ENCODE data around the gene OAF. TPM values are rescaled to one million over a fixed set of nuclear protein-coding genes. Genes with fewer than 3 reads are reported as not detected.
"Not testable (repeated sequence)": the region's sequence is repeated elsewhere in the genome, so short reads cannot be mapped to it uniquely, and the experiment has no call there.

The OAF gene
- total RNA-seq, 4 donors from 2014 or later, result 31.7 to 77.1 (median 36.2) TPM

GRCh38 chr11:120271672-120272071 lies 60.8 kb downstream of the OAF start:
- H3K27me3 ChIP-seq, result no peaks in the 10 kb centered on the region
- H3K27ac ChIP-seq, result no peak overlapping the region
- no peak overlapping the region for H3K4me3 ChIP-seq (replicated peaks in 1 of 3)
- no peaks in the 10 kb centered on the region for H3K9me3 ChIP-seq
- intact Hi-C loops (cut with DNase I), result no loop called here
- no peak for TF ChIP-seq POLR2A (IDR thresholded peaks at IDR 0.05)
- TF ChIP-seq CTCF (IDR thresholded peaks at IDR 0.05), result no peak
- WGBS, 2 donors, result 76 to 93% methylated on average over 5 of the region's 5 CpGs
- no peaks in the 10 kb centered on the region for H3K36me3 ChIP-seq
- no peak for DNase-seq
- H3K4me1 ChIP-seq, result no peaks in the 10 kb centered on the region

DNA sequence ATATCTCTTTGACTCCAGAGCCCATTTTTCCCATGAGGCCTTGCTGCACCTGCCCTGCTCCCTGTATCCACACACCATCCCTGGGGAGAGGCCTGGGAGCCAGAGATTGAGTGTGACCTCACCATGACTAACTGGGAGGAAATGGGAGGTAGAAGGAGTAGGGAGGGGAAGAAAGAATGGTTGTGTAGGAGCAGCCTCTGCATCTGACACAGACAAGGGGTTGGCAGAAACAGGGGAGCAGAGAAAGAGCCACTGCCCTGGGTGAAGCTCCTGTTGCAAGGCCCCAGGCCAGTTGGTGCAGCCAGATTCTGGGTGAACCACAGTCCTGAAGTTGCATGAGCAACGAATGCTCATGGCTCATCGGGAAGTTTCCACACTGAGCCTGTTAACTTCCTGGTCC lies 61.5 kb downstream of the OAF start:
- TF ChIP-seq CTCF (IDR thresholded peaks at IDR 0.05) (no peak), POLR2A (IDR thresholded peaks at IDR 0.05) (no peak)
- H3K27me3 ChIP-seq, result no peaks in the 10 kb centered on the region
- WGBS, 2 donors, result 80 to 90% methylated on average over 2 of the region's 2 CpGs
- DNase-seq, result no peak
- H3K27ac ChIP-seq, result no peak overlapping the region
- H3K36me3 ChIP-seq, result no peaks in the 10 kb centered on the region
- no peaks in the 10 kb centered on the region for H3K9me3 ChIP-seq
- H3K4me3 ChIP-seq (replicated peaks in 1 of 3), result no peak overlapping the region
- intact Hi-C loops (cut with DNase I), result no loop called here
- H3K4me1 ChIP-seq, result no peaks in the 10 kb centered on the region

DNA sequence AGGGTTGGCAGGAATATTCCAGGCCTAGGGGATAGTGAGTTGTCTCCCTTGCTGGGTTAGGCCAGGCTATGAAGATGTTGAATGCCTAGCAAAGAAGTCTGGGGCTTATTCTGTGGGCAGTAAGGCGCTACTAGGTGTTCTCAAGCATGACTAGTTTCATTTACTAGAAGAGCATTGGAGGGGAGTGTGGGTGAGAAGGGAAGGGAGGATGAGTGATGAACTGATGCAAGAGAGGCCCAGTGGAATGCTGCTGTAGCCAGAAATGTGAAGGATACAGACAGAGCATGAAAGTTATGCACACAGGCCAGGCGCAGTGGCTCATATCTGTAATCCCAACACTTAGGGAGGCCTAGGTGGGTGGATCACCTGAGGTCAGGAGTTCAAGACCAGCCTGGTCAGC lies 62.6 kb downstream of the OAF start:
- TF ChIP-seq POLR2A (IDR thresholded peaks at IDR 0.05) (no peak), CTCF (IDR thresholded peaks at IDR 0.05) (no peak)
- H3K4me3 ChIP-seq (replicated peaks in 1 of 3), result no peak overlapping the region
- no peak overlapping the region for H3K27ac ChIP-seq
- no peaks in the 10 kb centered on the region for H3K36me3 ChIP-seq
- no peak for DNase-seq
- no peaks in the 10 kb centered on the region for H3K27me3 ChIP-seq
- intact Hi-C loops (cut with DNase I), result no loop called here
- H3K4me1 ChIP-seq, result no peaks in the 10 kb centered on the region
- 81 to 85% methylated on average over 2 of the region's 2 CpGs for WGBS, 2 donors
- no peaks in the 10 kb centered on the region for H3K9me3 ChIP-seq

DNA sequence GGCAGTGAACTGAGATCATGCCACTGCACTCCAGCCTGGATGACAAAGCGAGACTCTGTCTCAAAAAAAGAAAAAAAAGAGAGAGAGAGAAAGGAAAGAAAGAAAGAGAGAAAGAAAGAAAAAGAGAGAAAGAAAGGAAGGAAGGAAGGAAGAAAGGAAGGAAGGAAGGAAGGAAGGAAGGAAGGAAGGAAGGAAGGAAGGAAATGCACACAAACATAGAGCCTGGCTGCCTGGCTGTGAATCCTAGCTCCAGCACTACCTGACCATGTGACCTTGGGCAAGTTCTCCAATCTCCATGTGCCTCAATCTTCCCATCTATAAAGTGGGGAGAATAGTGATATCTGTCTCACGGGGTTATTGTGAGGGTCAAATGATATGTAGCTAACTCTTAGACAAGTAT lies 63.1 kb downstream of the OAF start:
- intact Hi-C loops (cut with DNase I); H3K9me3 ChIP-seq; DNase-seq; H3K27me3 ChIP-seq; H3K4me3 ChIP-seq (replicated peaks in 1 of 3); H3K27ac ChIP-seq; H3K36me3 ChIP-seq; H3K4me1 ChIP-seq: not testable (repeated sequence)
- 95 to 100% methylated on average over 2 of the region's 2 CpGs for WGBS, 2 donors

GRCh38 chr11:120279502-120279901 lies 68.7 kb downstream of the OAF start:
- 84 to 86% methylated on average over 5 of the region's 5 CpGs for WGBS, 2 donors
- no peak overlapping the region for H3K4me3 ChIP-seq (replicated peaks in 1 of 3)
- no peak for TF ChIP-seq CTCF (IDR thresholded peaks at IDR 0.05)
- no peak for TF ChIP-seq POLR2A (IDR thresholded peaks at IDR 0.05)
- intact Hi-C loops (cut with DNase I), result no loop called here
- H3K27ac ChIP-seq, result no peak overlapping the region
- DNase-seq, result no peak
- H3K4me1 ChIP-seq, result peaks cover 9 to 16% of the 10 kb centered on the region in 2 donors
- no peaks in the 10 kb centered on the region for H3K36me3 ChIP-seq
- H3K9me3 ChIP-seq, result no peaks in the 10 kb centered on the region
- H3K27me3 ChIP-seq, result no peaks in the 10 kb centered on the region

Other genes with a start within 250 kb of the OAF start
- gene TRIM29, start 72.9 kb upstream of the OAF start, total RNA-seq, result 1 to 10 TPM in 3 of 4 donors, not detected in 1; 1.4 to 3.7 (median 1.6) TPM
- 1 to 10 TPM; 1.2 to 2.3 (median 1.8) TPM for gene POU2F3, start 29.1 kb downstream of the OAF start, total RNA-seq
- gene TLCD5, start 114.3 kb downstream of the OAF start, total RNA-seq, result 10 to 100 TPM; 12.5 to 14.0 (median 13.4) TPM
- gene ARHGEF12, start 125.4 kb downstream of the OAF start, total RNA-seq, result 100 to 1,000 TPM; 169 to 268 (median 197) TPM